Stimulated activated CD4-positive, alpha-beta T cell treated with anti-CD3 and anti-CD28 coated beads, Interleukin-12 subunit alpha, Interleukin-12 subunit beta, amount 100 ng/mL, for 24 hours (primary cell): ENCODE results near the gene SLAIN1.

Experiments
- DNase-seq, 2 experiments: peaks; one replicate each; pipeline ENCODE4 v3.0.0-alpha.2; 2020; ENCODE audit warnings: low read depth in 2 of 2

SLAIN1 gene

GRCh38 chr13:77751513-77752456, 54.3 kb downstream of the SLAIN1 start:
- DNase-seq, result peak in 1 of 2 experiments; percentile 18

GRCh38 chr13:77752512-77753069, 55.1 kb downstream of the SLAIN1 start:
- DNase-seq, result no peak

GRCh38 chr13:77760893-77761292, 63.4 kb downstream of the SLAIN1 start:
- DNase-seq, result no peak

- no peak for DNase-seq
Observed at GRCh38 chr13:77767413-77767812, 69.9 kb downstream of the SLAIN1 start.

- no peak for DNase-seq
Observed at GRCh38 chr13:77774181-77774580, 76.7 kb downstream of the SLAIN1 start.

GRCh38 chr13:77776704-77777103, 79.2 kb downstream of the SLAIN1 start:
- DNase-seq, result no peak

- DNase-seq, result no peak
Observed at GRCh38 chr13:77779552-77780272, 82.2 kb downstream of the SLAIN1 start.

DNA sequence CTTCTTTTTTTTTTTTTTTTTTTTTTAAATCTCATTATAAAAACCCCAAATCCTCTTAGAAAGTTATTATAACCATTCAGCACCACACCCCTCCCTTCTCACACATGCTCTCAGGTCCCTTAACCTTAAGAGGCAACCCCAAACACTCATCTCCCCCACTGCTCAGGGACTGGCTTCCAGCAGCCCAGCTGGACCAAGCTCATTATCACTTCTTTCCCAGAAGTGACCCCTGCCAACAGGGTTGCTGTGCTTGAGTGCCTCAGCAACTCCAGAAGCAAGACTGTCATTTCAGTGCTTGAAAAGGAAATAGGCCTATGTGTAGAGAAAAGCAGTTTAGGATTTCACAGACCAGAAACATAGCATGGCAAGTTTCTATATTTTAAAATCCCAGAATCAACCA, 84.3 kb downstream of the SLAIN1 start:
- DNase-seq, result no peak

- DNase-seq, result no peak
Observed at GRCh38 chr13:77784515-77784914, 87.0 kb downstream of the SLAIN1 start.

DNA sequence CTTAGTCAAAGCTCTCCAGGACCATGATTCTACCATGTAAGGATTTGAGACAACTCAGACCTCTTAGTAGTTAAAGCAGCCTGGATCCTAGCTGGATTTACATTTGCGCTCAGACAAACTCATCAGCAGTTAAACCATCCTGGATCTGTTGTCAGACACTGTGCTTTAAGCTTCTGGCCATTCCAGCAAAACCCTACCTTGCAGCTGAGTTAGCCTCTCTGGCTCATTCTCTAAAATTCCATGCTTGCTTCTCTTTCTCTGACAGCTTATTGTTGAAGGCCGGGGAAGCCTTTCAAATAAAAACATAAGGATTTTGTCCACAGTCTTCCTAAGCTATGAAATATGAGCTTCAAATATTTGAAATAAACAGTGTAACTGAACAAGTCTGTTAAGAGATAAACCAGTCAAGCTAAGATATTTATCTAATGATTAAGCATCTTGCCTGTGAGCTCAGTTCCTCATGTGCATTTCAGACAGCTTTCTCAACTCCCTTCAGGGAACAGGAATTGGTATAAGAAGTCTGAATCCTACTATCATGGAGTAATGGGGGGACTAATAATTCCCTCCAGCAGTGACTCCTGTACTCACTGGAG, 89.3 kb downstream of the SLAIN1 start:
- DNase-seq, result no peak

- DNase-seq, result no peak
Observed at GRCh38 chr13:77789376-77789775, 91.9 kb downstream of the SLAIN1 start.

DNA sequence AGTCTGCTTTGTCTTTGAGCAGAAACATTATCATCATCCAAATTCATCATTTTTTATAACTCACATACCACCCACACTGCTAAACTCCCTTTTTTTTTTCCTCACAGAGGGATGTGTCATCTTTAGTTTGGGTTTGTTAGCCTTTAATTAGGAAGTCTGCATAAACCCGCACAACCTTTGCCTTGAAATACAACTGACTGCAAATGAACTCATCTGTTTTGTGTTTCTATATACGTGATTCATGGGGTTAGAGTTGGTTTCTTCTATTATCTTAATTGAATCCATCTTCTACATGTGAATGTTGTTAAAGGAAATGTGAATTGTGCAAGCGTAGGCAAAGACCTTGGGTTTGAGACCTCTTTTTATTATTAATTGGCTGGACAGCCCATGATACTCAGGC, 102.7 kb downstream of the SLAIN1 start:
- no peak for DNase-seq

- DNase-seq, result no peak
Observed at GRCh38 chr13:77806518-77806917, 109.0 kb downstream of the SLAIN1 start.

DNA sequence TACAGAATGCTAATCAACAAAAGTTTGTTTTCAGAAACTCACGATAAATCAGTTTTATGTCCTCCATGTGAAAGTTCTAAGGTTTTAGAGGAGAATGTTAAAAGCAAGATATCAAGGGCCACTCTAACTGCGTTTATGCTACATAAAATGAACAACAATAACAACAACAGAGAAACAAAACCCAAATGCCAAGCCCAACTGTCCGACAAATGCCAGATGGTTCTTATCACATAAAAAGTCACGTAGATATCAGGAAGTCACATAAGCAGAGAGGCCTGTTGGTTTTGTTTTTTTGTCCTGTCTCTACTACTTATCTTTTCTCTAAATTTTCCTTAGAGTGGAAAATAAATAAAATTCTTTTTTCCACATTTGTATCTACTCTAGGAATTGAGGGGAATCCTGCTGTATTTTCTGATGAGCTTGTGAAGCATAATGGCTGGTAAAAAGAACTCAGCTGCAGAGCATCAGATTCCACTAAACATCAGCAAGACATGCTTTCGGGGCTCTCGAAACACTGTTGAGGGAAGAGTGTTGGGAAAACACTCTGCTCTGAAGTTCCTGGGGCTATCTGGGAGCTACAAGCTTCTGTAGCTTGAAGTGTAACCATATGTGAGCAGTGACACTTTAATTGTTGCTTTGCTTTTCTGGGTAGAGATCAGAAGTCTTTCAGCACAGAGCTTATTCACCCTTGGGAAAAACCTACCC, 110.1 kb downstream of the SLAIN1 start:
- DNase-seq, result no peak

- DNase-seq, result no peak
Observed at GRCh38 chr13:77810430-77810829, 112.9 kb downstream of the SLAIN1 start.

GRCh38 chr13:77810878-77811277, 113.4 kb downstream of the SLAIN1 start:
- no peak for DNase-seq

DNA sequence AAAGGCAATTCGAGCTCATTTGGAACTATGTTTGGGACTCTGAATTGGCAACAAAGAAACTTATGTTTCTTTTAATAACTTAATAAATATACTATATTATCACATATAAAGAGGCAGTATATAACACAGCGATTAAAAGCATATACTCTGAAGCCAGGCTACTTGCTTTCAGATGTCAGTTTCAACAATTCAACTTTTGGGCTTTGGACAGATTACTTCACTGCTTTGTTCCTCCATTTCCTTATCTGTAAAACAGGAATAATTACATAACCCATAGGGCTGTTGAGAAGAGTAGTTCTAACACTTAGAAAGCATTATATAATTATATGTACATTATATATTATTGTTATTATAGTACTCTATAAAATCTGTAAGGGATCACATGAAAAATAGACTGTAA, 113.9 kb downstream of the SLAIN1 start:
- no peak for DNase-seq

DNA sequence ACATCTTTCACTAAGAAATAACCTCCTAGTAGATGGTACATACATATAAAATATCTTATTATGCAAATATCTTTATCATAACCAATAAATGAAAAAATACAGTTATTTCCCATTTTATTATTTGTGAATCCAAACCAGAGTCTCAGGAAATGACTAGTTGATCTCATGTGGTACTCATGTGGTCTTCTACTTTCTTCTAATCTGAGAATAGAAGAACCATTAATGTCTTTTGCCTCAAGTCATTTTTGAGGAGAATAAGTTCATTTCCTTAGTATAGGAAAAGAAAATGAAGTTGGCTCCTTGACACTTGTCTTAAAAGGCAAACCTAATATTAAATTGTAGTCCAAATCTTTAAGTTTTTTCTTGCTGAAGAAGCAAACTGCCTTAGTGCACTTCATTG, 114.5 kb downstream of the SLAIN1 start:
- no peak for DNase-seq
